K562 (cell line): Measurements from ENCODE around the gene ASIP. TPM values are rescaled to one million over a fixed set of nuclear protein-coding genes. Genes with fewer than 3 reads are reported as not detected.

ENCODE experiments used
- ELK1 ChIP-seq: sonication (generic); formaldehyde crosslinking; IDR thresholded peaks from 2 replicates; pipeline ENCODE4 v1.8.1; 2022; ENCODE audit warnings: missing genetic modification reagents
- FOXA1 ChIP-seq: fragments of 450-650 bp; IDR thresholded peaks from 2 replicates; pipeline ENCODE4 v1.6.1; 2016; ENCODE audit warnings: mild to moderate bottlenecking, borderline replicate concordance
- FOXJ3 ChIP-seq: sonication (generic); formaldehyde crosslinking; IDR thresholded peaks from 2 replicates; pipeline ENCODE4 v1.4.0; 2020; ENCODE audit warnings: mild to moderate bottlenecking, missing genetic modification reagents
- GTF2A2 ChIP-seq: IDR thresholded peaks from 2 replicates; pipeline ENCODE4 v1.6.1; 2016; ENCODE audit warnings: mild to moderate bottlenecking, missing genetic modification characterization, missing compliant biosample characterization
- HNRNPH1 ChIP-seq: fragments of 200-400 bp; formaldehyde crosslinking; optimal IDR thresholded peaks from 2 replicates; pipeline ENCODE3; 2017; ENCODE audit warnings: low read depth, mild to moderate bottlenecking, low read length, moderate library complexity
- HOMEZ ChIP-seq: fragments of 250-450 bp; sonication (Bioruptor Pico); IDR thresholded peaks from 2 replicates; pipeline ENCODE4 v1.4.0; 2020; ENCODE audit warnings: mild to moderate bottlenecking, moderate library complexity
- KAT7 ChIP-seq: sonication (generic); formaldehyde crosslinking; IDR thresholded peaks from 2 replicates; pipeline ENCODE4 v1.8.0; 2022; ENCODE audit warnings: missing genetic modification reagents, mild to moderate bottlenecking, borderline replicate concordance
- NR4A1 ChIP-seq, 2 experiments: fragments of 250-450 bp in 1 of 2; fragments of 450-650 bp in 1 of 2; sonication (Bioruptor Pico) in 1 of 2; IDR thresholded peaks; 2 replicates each; pipeline versions ENCODE4 v1.4.0 to v1.6.1; 2016 to 2020; ENCODE audit warnings: mild to moderate bottlenecking in 2 of 2, missing compliant biosample characterization in 1 of 2, missing genetic modification characterization in 1 of 2, moderate library complexity in 1 of 2
- PHF8 ChIP-seq: fragments of 200-600 bp; sonication (generic); IDR thresholded peaks from 2 replicates; pipeline ENCODE4 v1.6.1; 2012; ENCODE audit warnings: mixed run types, mild to moderate bottlenecking, inconsistent platforms, low read length, moderate library complexity, borderline replicate concordance
- SP2 ChIP-seq: IDR thresholded peaks from 2 replicates; pipeline ENCODE4 v1.6.1; 2011; ENCODE audit warnings: mild to moderate bottlenecking, low read depth, low read length, moderate library complexity; ENCODE audit not compliant: poor library complexity, severe bottlenecking; ENCODE audit errors: extremely low read depth
- STAG1 ChIP-seq: sonication (generic); formaldehyde crosslinking; IDR thresholded peaks from 2 replicates; pipeline ENCODE4 v1.5.0; 2020; ENCODE audit warnings: missing genetic modification reagents, borderline replicate concordance
- STAT5A ChIP-seq: IDR thresholded peaks from 2 replicates; pipeline ENCODE4 v1.6.1; 2012; ENCODE audit warnings: low read length, inconsistent platforms, borderline replicate concordance
- THRB ChIP-seq: fragments of 450-650 bp; formaldehyde crosslinking; conservative IDR thresholded peaks from 2 replicates; pipeline ENCODE4 v1.4.0; 2022; ENCODE audit warnings: mild to moderate bottlenecking, missing genetic modification characterization
- ZBTB9 ChIP-seq: fragments of 450-650 bp; formaldehyde crosslinking; IDR thresholded peaks from 2 replicates; pipeline ENCODE4 v1.4.0; 2020; ENCODE audit warnings: mild to moderate bottlenecking, moderate library complexity
- ZNF263 ChIP-seq: sonication (generic); formaldehyde crosslinking; IDR thresholded peaks from 2 replicates; pipeline ENCODE4 v1.8.0; 2022; ENCODE audit warnings: mild to moderate bottlenecking, missing genetic modification reagents, borderline replicate concordance
- ZNF518B ChIP-seq: fragments of 250-450 bp; sonication (Bioruptor Pico); IDR thresholded peaks from 2 replicates; pipeline ENCODE4 v1.5.0; 2021; ENCODE audit warnings: mild to moderate bottlenecking, moderate library complexity
- ZNF785 ChIP-seq: fragments of 250-450 bp; sonication (Bioruptor Pico); IDR thresholded peaks from 2 replicates; pipeline ENCODE4 v1.4.0; 2020; ENCODE audit warnings: mild to moderate bottlenecking
- polyA plus RNA-seq, 8 experiments: library from polyadenylated mRNA; depleted of rRNA in 4 of 8; stranded (reverse) in 5 of 8; unstranded in 3 of 8; fragments of >200 nt; fragmentation: Nextera tagmentation in 2 of 8; fragmentation: Illumina TruSeq in 1 of 8; extraction: Ambion mirVana in 2 of 8; extraction: Trizol in 1 of 8; gene quantifications; 2 replicates each; pipeline versions ENCODE4 v1.2.1 to v1.2.3, GENCODE V29; 2011 to 2014; ENCODE audit warnings: inconsistent platforms in 1 of 8, missing spikeins in 1 of 8
- total RNA-seq, 7 experiments: library from RNA; depleted of rRNA in 6 of 7; stranded (reverse); fragments of >200 nt in 6 of 7; fragmentation: Illumina TruSeq in 2 of 7; extraction: Trizol in 2 of 7; gene quantifications; 2 replicates each; pipeline versions ENCODE4 v1.2.1 to v1.2.3, GENCODE V29; 2011 to 2021; ENCODE audit warnings: low replicate concordance in 1 of 7

ASIP gene
- total and polyA plus RNA-seq, 9 of the 15 experiments (the other 6 are each of a cell fraction or from before 2014, with no cell fraction given) = not detected

GRCh38 chr20:34302723-34303533, 61.7 kb downstream of the ASIP start, which contains the start of gene AHCY (continued):
- no peak for TF ChIP-seq ZNF785 (CRISPR knock-in tag)
- peak; percentile 85 for TF ChIP-seq PHF8
- TF ChIP-seq GTF2A2 = no peak
- peak; percentile 73; the same call in 1 of the 2 replicates for TF ChIP-seq HOMEZ
- TF ChIP-seq THRB = no peak
- no peak for TF ChIP-seq KAT7 (CRISPR knock-in tag)
- no peak for TF ChIP-seq SP2
- no peak for TF ChIP-seq NR4A1 (CRISPR knock-in tag; IDR thresholded peaks at IDR 0.05)
- TF ChIP-seq NR4A1 (tag; IDR thresholded peaks at IDR 0.05) = peak; percentile 66
- no peak for TF ChIP-seq STAG1
- TF ChIP-seq ELK1 = no peak
- TF ChIP-seq ZNF518B (CRISPR knock-in tag) = no peak
- no peak for TF ChIP-seq ZNF263 (CRISPR knock-in tag)
- TF ChIP-seq STAT5A = no peak
- TF ChIP-seq HNRNPH1 = no peak
- no peak for TF ChIP-seq FOXA1
- peak; percentile 70; the same call in 1 of the 2 replicates for TF ChIP-seq ZBTB9 (CRISPR knock-in tag)
- no peak for TF ChIP-seq FOXJ3 (CRISPR knock-in tag)
